GM06990 (cell line): ENCODE data around the gene ABCC12.

Experiments
- DNase-seq: peaks from one replicate; pipeline ENCODE4 v3.0.0-alpha.2; 2011; ENCODE audit not compliant: insufficient read length; ENCODE audit errors: extremely low read depth
- H3K27me3 ChIP-seq: replicated peaks from 2 replicates; pipeline ENCODE4 v1.6.0; 2011; ENCODE audit warnings: low read length; ENCODE audit not compliant: control insufficient read depth, insufficient read depth
- H3K36me3 ChIP-seq: 2 replicates; pipeline ENCODE4 v1.5.1; 2011; ENCODE audit warnings: low read length; ENCODE audit not compliant: control insufficient read depth, insufficient read depth
- H3K4me3 ChIP-seq: replicated peaks from 2 replicates; pipeline ENCODE4 v1.5.1; 2011; ENCODE audit warnings: low read depth, mild to moderate bottlenecking, control low read depth, low read length
- CTCF ChIP-seq: IDR thresholded peaks from 2 replicates; pipeline ENCODE4 v1.5.1; 2011; ENCODE audit warnings: low read length, control low read depth, mild to moderate bottlenecking, inconsistent platforms; ENCODE audit not compliant: insufficient read depth, poor library complexity, severe bottlenecking

ABCC12 gene

GRCh38 chr16:48113001-48113400, 42.8 kb downstream of the ABCC12 start:
- Histone ChIP-seq H3K27me3 (no peaks in the 10 kb centered on the region), H3K36me3 (no peaks in the 10 kb centered on the region), H3K4me3 (no peak overlapping the region)
- no peak for DNase-seq
- no peak for TF ChIP-seq CTCF

DNA sequence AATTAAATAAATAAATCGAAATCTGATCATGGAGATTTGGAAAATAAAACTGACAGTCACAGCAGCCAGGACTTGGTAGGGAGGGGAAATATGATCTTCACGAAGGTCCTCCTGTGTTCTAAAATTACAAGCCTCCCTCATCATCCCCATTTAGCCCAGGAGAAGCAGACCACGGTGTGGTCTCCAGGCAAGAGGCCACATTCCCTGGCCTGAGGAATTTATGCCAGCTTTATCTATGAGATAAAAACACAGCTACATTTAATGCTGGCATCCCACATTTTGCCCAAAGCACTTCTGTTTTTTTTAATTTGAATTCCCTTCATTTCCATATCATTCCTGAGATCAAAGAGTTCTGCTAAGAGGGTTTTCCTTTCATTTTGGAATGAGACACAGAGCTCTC, 43.2 kb downstream of the ABCC12 start:
- Histone ChIP-seq H3K36me3 (no peaks in the 10 kb centered on the region), H3K4me3 (no peak overlapping the region), H3K27me3 (no peaks in the 10 kb centered on the region)
- no peak for DNase-seq
- TF ChIP-seq CTCF, result no peak

DNA sequence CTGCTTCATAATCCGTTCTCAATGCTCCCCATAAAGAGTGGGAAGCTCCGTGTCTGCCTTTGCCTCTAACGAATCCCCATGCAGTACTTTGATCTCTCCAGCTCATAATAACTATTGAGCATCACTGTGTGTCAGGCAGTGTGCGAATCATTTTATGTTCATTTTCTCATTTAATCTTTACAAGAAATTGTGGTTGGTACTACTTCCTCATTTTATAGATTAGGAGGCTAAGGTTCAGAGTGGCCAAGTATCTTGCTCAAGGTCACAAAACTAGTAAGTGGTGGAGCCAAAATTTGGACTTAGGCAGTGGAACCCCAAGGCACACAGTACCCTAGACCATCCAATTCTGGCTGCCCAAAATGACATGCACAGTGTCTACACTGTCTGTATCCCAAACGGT, 44.8 kb downstream of the ABCC12 start:
- DNase-seq, result no peak
- H3K27me3 ChIP-seq, result no peaks in the 10 kb centered on the region
- H3K36me3 ChIP-seq, result no peaks in the 10 kb centered on the region
- no peak for TF ChIP-seq CTCF
- H3K4me3 ChIP-seq, result no peak overlapping the region

GRCh38 chr16:48110000-48110399, 45.8 kb downstream of the ABCC12 start:
- DNase-seq, result no peak
- no peaks in the 10 kb centered on the region for H3K36me3 ChIP-seq
- H3K4me3 ChIP-seq, result no peak overlapping the region
- no peaks in the 10 kb centered on the region for H3K27me3 ChIP-seq
- TF ChIP-seq CTCF, result no peak

DNA sequence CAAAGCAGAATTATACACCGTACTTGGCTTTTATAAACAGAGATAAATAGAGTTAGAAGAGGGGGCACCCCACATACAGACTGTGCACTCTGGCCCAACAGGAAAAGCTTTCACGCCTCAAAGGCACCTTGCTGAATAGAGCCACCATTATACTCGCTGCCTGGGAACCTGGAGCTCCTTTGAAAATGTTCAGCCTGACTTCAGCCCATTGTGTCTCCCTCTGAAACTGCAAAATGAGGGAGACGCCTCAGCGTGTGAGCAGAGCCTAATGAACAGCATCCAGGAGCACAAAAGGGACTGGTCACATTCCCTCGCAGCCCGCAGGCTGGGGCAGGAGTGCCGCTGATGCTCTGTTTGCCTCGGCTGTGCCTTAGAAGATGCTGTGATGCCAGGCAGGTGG, 46.3 kb downstream of the ABCC12 start:
- H3K4me3 ChIP-seq, result no peak overlapping the region

More for the DNA sequence above, 46.3 kb downstream of the ABCC12 start:
- Histone ChIP-seq H3K27me3 (no peaks in the 10 kb centered on the region), H3K36me3 (no peaks in the 10 kb centered on the region)
- TF ChIP-seq CTCF, result no peak
- no peak for DNase-seq
